Keratinocyte (primary cell): Measurements from ENCODE around the gene TIRAP. TPM values are rescaled to one million over a fixed set of nuclear protein-coding genes. Genes with fewer than 3 reads are reported as not detected.

ENCODE experiments used
- DNase-seq: peaks from one replicate; pipeline ENCODE4 v3.0.0-alpha.2; 2011; ENCODE audit warnings: low read depth, missing footprints, low spot score
- FAIRE-seq: peaks from 2 replicates; lab custom pipeline; 2011; peaks lifted over from hg19 to GRCh38; lab: Jason Lieb, UNC
- H2AFZ ChIP-seq: 2 replicates; pipeline ENCODE4 v1.6.0; 2012; ENCODE audit warnings: low read length, control low read depth, inconsistent platforms; ENCODE audit not compliant: control insufficient read depth
- H3K27ac ChIP-seq: 2 replicates; pipeline ENCODE4 v1.5.1; 2011; ENCODE audit warnings: low read length; ENCODE audit not compliant: control insufficient read depth, insufficient read depth
- H3K27me3 ChIP-seq: 3 replicates; pipeline ENCODE4 v1.6.0; 2011; ENCODE audit warnings: low read length; ENCODE audit not compliant: control insufficient read depth, insufficient read depth; ENCODE audit errors: extremely low read depth
- H3K36me3 ChIP-seq, 2 experiments: 2 replicates in 1 of 2; 3 replicates in 1 of 2; pipeline ENCODE4 v1.5.1; 2011; ENCODE audit warnings: low read length in 2 of 2, mild to moderate bottlenecking in 1 of 2; ENCODE audit not compliant: control insufficient read depth in 2 of 2, insufficient read depth in 2 of 2; ENCODE audit errors: extremely low read depth in 1 of 2
- H3K4me1 ChIP-seq: 3 replicates; pipeline ENCODE4 v1.5.1; 2011; ENCODE audit warnings: low read length; ENCODE audit not compliant: control insufficient read depth, insufficient read depth; ENCODE audit errors: extremely low read depth
- H3K4me2 ChIP-seq: 3 replicates; pipeline ENCODE4 v1.6.0; 2011; ENCODE audit warnings: low read depth, low read length; ENCODE audit not compliant: control insufficient read depth, insufficient read depth; ENCODE audit errors: extremely low read depth
- H3K4me3 ChIP-seq, 3 experiments: fragments of 200-600 bp in 1 of 3; sonication (generic) in 1 of 3; 2 replicates in 2 of 3; 3 replicates in 1 of 3; pipeline ENCODE4 v1.5.1; 2011 to 2016; ENCODE audit warnings: low read length in 3 of 3, mild to moderate bottlenecking in 3 of 3, control low read depth in 2 of 3, inconsistent platforms in 1 of 3, low read depth in 1 of 3, mixed read lengths in 1 of 3, mixed run types in 1 of 3, moderate library complexity in 1 of 3; ENCODE audit not compliant: control insufficient read depth in 2 of 3, insufficient read depth in 2 of 3; ENCODE audit errors: extremely low read depth in 1 of 3
- H3K79me2 ChIP-seq: 2 replicates; pipeline ENCODE4 v1.6.0; 2012; ENCODE audit warnings: low read length; ENCODE audit not compliant: control insufficient read depth, insufficient read depth
- H3K9ac ChIP-seq: 3 replicates; pipeline ENCODE4 v1.6.0; 2011; ENCODE audit warnings: low read length; ENCODE audit not compliant: control insufficient read depth, insufficient read depth; ENCODE audit errors: extremely low read depth
- H3K9me1 ChIP-seq: 3 replicates; pipeline ENCODE4 v1.6.0; 2011; ENCODE audit warnings: low read length; ENCODE audit not compliant: control insufficient read depth, insufficient read depth; ENCODE audit errors: extremely low read depth
- H3K9me3 ChIP-seq: 2 replicates; pipeline ENCODE4 v1.5.1; 2012; ENCODE audit warnings: low read depth, low read length; ENCODE audit not compliant: control insufficient read depth
- H4K20me1 ChIP-seq: 3 replicates; pipeline ENCODE4 v1.6.0; 2011; ENCODE audit warnings: low read length; ENCODE audit not compliant: control insufficient read depth, insufficient read depth; ENCODE audit errors: extremely low read depth
- EZH2 ChIP-seq: IDR thresholded peaks from one replicate; pipeline ENCODE4 v1.6.1; 2012; ENCODE audit warnings: inconsistent platforms, mild to moderate bottlenecking, low read length, moderate library complexity
- dilution Hi-C: fragments of 300-500 bp; cut with MboI; formaldehyde crosslinking; loops from one replicate; pipeline ENCODE4 v1.7.0; 2020; ENCODE audit warnings: low sequenced_read_pairs; ENCODE audit not compliant: extremely low pct_ligation_motif_present
- polyA plus RNA-seq, 5 experiments: library from polyadenylated mRNA; depleted of rRNA in 3 of 5; stranded (reverse) in 3 of 5; stranded (forward) in 1 of 5; unstranded in 1 of 5; fragments of >200 nt; gene quantifications; 1 replicate in 1 of 5; 2 replicates in 3 of 5; 3 replicates in 1 of 5; pipeline versions ENCODE4 v1.2.1 to v1.2.3, GENCODE V29; 2011 to 2012; ENCODE audit warnings: missing spikeins in 2 of 5, low read depth in 1 of 5, low replicate concordance in 1 of 5
- TF ChIP-seq, protein P1 (sequence below), 3 experiments: IDR thresholded peaks in 1 of 3; conservative IDR thresholded peaks in 1 of 3; optimal IDR thresholded peaks in 1 of 3; 2 replicates in 2 of 3; 3 replicates in 1 of 3; pipeline versions ENCODE3 to v1.5.1; 2011; ENCODE audit warnings: low read length in 3 of 3, mild to moderate bottlenecking in 3 of 3, moderate library complexity in 2 of 3, control low read depth in 1 of 3, inconsistent platforms in 1 of 3; ENCODE audit not compliant: insufficient read depth in 2 of 3; ENCODE audit errors: extremely low read depth in 1 of 3

The TIRAP gene
- polyA plus RNA-seq, 1 donor (not counting 4 experiments of a cell fraction or from before 2014, with no cell fraction given), result 3.2 TPM

DNA sequence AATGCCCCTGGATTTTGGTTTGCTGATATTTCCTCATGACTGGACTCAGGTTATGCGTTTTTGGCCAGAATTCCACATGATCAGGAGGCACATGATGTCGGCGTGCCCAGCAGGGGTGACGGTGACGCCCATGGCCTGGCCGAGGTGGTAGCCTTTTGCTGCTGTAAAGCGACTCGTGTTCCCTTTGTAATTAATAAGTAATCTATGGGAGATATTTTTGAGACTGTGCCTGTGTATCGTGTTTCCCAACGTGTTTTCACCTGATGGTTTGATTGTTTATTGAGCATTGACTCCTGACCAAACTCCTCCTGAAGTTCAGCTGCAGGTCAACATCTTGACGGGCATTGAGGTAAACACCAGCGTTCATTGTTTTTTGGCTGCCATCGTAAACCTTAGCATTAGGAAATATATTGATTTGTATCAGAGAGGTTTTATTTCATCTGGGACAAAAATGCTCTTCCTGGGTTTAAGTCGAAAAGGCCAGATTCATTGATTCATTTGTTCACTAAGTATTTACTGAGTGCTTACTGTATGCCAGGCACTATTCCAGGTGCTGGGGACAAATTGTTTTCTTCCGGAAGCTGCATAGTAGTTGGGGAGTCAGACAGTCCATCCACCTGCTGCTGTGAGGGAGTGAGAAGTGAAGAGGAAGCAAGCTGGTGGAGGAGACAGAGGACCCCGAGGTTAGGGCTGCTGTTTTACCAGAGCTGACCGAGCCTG lies 44.5 kb downstream of the TIRAP start:
- no peak overlapping the region for H2AFZ ChIP-seq
- peaks cover 0 to 4% of the 10 kb centered on the region in 2 experiments for H3K36me3 ChIP-seq
- H3K9ac ChIP-seq, result no peak overlapping the region
- DNase-seq (no peak), FAIRE-seq (no peak)
- H3K9me3 ChIP-seq, result no peaks in the 10 kb centered on the region
- no peaks in the 10 kb centered on the region for H3K27me3 ChIP-seq
- H3K79me2 ChIP-seq, result no peaks in the 10 kb centered on the region
- H3K4me1 ChIP-seq, result peaks cover 18% of the 10 kb centered on the region
- no peaks in the 10 kb centered on the region for H4K20me1 ChIP-seq
- H3K4me2 ChIP-seq, result no peak overlapping the region
- TF ChIP-seq, protein P1, sequence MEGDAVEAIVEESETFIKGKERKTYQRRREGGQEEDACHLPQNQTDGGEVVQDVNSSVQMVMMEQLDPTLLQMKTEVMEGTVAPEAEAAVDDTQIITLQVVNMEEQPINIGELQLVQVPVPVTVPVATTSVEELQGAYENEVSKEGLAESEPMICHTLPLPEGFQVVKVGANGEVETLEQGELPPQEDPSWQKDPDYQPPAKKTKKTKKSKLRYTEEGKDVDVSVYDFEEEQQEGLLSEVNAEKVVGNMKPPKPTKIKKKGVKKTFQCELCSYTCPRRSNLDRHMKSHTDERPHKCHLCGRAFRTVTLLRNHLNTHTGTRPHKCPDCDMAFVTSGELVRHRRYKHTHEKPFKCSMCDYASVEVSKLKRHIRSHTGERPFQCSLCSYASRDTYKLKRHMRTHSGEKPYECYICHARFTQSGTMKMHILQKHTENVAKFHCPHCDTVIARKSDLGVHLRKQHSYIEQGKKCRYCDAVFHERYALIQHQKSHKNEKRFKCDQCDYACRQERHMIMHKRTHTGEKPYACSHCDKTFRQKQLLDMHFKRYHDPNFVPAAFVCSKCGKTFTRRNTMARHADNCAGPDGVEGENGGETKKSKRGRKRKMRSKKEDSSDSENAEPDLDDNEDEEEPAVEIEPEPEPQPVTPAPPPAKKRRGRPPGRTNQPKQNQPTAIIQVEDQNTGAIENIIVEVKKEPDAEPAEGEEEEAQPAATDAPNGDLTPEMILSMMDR (optimal IDR thresholded peaks at IDR 0.05 in 1 of 3, IDR thresholded peaks at IDR 0.05 in 1 of 3, conservative IDR thresholded peaks at IDR 0.05 in 1 of 3; ENCODE audit: extremely low read depth in 1 of 3, insufficient read depth in 2 of 3, low read length in 3 of 3), result no peak
- TF ChIP-seq EZH2, result no peak
- dilution Hi-C loops, result no loop called here
- H3K9me1 ChIP-seq, result peaks cover 3% of the 10 kb centered on the region
- H3K27ac ChIP-seq, result no peak overlapping the region
- H3K4me3 ChIP-seq, result no peak overlapping the region

DNA sequence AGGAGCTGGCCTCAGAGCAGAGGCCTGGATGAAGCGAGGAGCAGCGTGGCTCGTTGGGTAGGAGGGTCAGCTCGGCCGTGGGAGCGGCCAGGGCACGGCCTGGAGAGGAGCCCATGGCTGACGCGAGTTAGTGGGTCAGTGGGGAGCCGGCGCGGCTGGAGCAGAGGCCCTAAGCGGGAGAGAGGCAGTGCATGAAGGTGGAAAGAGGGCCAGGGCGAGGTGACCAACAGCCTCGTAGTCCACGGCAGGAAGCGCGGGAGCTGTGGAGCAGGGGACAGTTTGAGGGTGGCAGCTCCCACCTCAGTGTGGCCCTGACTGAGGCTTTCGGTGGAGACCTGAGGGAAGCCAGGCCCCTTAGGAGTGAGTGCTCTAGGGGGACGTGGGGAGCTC lies 45.1 kb downstream of the TIRAP start:
- dilution Hi-C loops, result no loop called here
- H3K9me1 ChIP-seq, result peaks cover 3% of the 10 kb centered on the region
- no peak overlapping the region for H3K27ac ChIP-seq
- no peak overlapping the region for H3K4me3 ChIP-seq
- H3K79me2 ChIP-seq, result no peaks in the 10 kb centered on the region
- H3K4me2 ChIP-seq, result no peak overlapping the region
- H2AFZ ChIP-seq, result no peak overlapping the region
- DNase-seq (no peak), FAIRE-seq (no peak)
- no peak for TF ChIP-seq EZH2
- TF ChIP-seq, protein P1 (optimal IDR thresholded peaks at IDR 0.05 in 1 of 3, IDR thresholded peaks at IDR 0.05 in 1 of 3, conservative IDR thresholded peaks at IDR 0.05 in 1 of 3; ENCODE audit: extremely low read depth in 1 of 3, insufficient read depth in 2 of 3, low read length in 3 of 3), result no peak
- no peaks in the 10 kb centered on the region for H3K27me3 ChIP-seq
- peaks cover 20% of the 10 kb centered on the region for H3K4me1 ChIP-seq
- no peaks in the 10 kb centered on the region for H4K20me1 ChIP-seq
- no peaks in the 10 kb centered on the region for H3K9me3 ChIP-seq
- no peak overlapping the region for H3K9ac ChIP-seq
- H3K36me3 ChIP-seq, result peaks cover 0 to 4% of the 10 kb centered on the region in 2 experiments
